Nephron progenitor cell (in vitro differentiated cells): ENCODE data around the gene SERPINE1.

ENCODE experiments used
- DNase-seq: peaks from one replicate; pipeline ENCODE4 v3.0.0; 2021
- H3K27ac Mint-ChIP-seq: 2 replicates; pipeline ENCODE4 v1.8.0; 2021; ENCODE audit warnings: mild to moderate bottlenecking, moderate library complexity, mixed read lengths
- H3K27me3 Mint-ChIP-seq: 2 replicates; pipeline ENCODE4 v1.8.0; 2021; ENCODE audit warnings: mild to moderate bottlenecking, low read depth, mixed read lengths; ENCODE audit not compliant: poor library complexity
- H3K36me3 Mint-ChIP-seq: 2 replicates; pipeline ENCODE4 v1.8.0; 2021; ENCODE audit warnings: low read depth, mixed read lengths
- H3K4me1 Mint-ChIP-seq: 2 replicates; pipeline ENCODE4 v1.8.0; 2021; ENCODE audit warnings: mixed read lengths
- H3K4me3 Mint-ChIP-seq: 2 replicates; pipeline ENCODE4 v1.8.0; 2021; ENCODE audit warnings: mild to moderate bottlenecking, moderate library complexity, mixed read lengths
- H3K9me3 Mint-ChIP-seq: 2 replicates; pipeline ENCODE4 v1.8.0; 2021; ENCODE audit warnings: mild to moderate bottlenecking, moderate library complexity, mixed read lengths
- CTCF ChIP-seq: fragments of 200-600 bp; sonication (generic); IDR thresholded peaks from 2 replicates; pipeline ENCODE4 v1.5.0; 2021; ENCODE audit warnings: antibody characterized with exemption

Gene SERPINE1

DNA sequence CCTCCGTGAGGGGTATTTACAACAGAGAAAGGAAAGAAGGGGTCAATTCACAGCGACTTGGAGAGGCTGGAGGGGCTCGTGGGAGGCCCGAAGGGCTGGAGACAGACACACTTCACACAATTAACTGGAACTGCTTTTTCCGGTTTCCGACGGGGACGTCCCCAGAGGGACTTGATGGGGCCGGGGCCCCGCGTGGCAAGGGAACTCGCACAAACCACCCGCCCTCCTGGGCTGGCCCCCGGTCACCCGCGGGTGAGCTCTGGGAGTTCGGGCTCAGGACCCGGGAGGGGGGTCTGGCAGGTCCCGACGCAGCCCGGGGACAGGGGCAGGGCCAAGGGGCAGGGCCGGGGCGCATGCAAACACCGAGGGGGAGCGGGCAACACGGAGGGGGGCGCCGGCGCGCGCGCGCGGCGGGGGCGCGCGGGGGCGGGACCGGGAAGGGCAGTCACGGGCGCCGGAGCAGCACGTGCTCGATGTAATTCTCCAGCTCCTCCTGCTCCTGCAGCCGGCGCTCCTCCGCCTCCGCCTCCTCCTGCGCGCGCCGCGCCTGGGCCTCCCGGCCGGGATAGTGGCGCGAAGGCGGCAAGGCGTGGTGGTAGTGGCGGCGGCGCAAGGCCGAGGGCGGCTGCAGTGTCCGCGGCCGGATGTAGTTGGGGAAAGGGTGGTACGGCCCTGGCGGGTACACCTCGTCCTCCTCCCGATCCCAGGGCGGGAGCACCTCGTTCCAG is 35.8 kb downstream of the SERPINE1 start:
- no peak for TF ChIP-seq CTCF
- DNase-seq, result peak; percentile 72
- H3K36me3 Mint-ChIP-seq, result peaks cover 22% of the 10 kb centered on the region
- H3K9me3 Mint-ChIP-seq, result no peaks in the 10 kb centered on the region
- H3K4me3 Mint-ChIP-seq, result peak overlapping the region; percentile 81
- H3K27ac Mint-ChIP-seq, result no peak overlapping the region
- H3K4me1 Mint-ChIP-seq, result peaks cover 64% of the 10 kb centered on the region
- peaks cover 74% of the 10 kb centered on the region for H3K27me3 Mint-ChIP-seq

GRCh38 chr7:101163279-101164070 is 36.6 kb downstream of the SERPINE1 start:
- peaks cover 71% of the 10 kb centered on the region for H3K4me1 Mint-ChIP-seq
- H3K36me3 Mint-ChIP-seq, result peaks cover 18% of the 10 kb centered on the region
- no peaks in the 10 kb centered on the region for H3K9me3 Mint-ChIP-seq
- no peak for TF ChIP-seq CTCF
- peaks cover 78% of the 10 kb centered on the region for H3K27me3 Mint-ChIP-seq
- H3K27ac Mint-ChIP-seq, result no peak overlapping the region
- DNase-seq, result no peak
- H3K4me3 Mint-ChIP-seq, result peak overlapping the region; percentile 70

- peak; percentile 85 for DNase-seq
- TF ChIP-seq CTCF, result no peak
These were observed 37.4 kb downstream of the SERPINE1 start for GRCh38 chr7:101164071-101164840.

GRCh38 chr7:101165075-101165957 is 38.4 kb downstream of the SERPINE1 start, which contains the start of gene VGF:
Gene VGF (minus strand): TSS chr7:101165569. CDS start chr7:101164843, 726 bp downstream.
- peaks cover 73% of the 10 kb centered on the region for H3K4me1 Mint-ChIP-seq
- H3K36me3 Mint-ChIP-seq, result peaks cover under 1% of the 10 kb centered on the region
- DNase-seq, result peak; percentile 98
- TF ChIP-seq CTCF, result no peak
- H3K4me3 Mint-ChIP-seq, result peak within 1 kb of the TSS; percentile 79
- H3K27ac Mint-ChIP-seq, result no peak within 1 kb of the TSS
- peaks cover 92% of the 10 kb centered on the region for H3K27me3 Mint-ChIP-seq
- H3K9me3 Mint-ChIP-seq, result no peaks in the 10 kb centered on the region

More at GRCh38 chr7:101164071-101164840, 37.4 kb downstream of the SERPINE1 start:
- peaks cover 10% of the 10 kb centered on the region for H3K36me3 Mint-ChIP-seq
- H3K9me3 Mint-ChIP-seq, result no peaks in the 10 kb centered on the region
- H3K4me3 Mint-ChIP-seq, result peak overlapping the region; percentile 56
- no peak overlapping the region for H3K27ac Mint-ChIP-seq
- peaks cover 76% of the 10 kb centered on the region for H3K4me1 Mint-ChIP-seq
- H3K27me3 Mint-ChIP-seq, result peaks cover 85% of the 10 kb centered on the region

DNA sequence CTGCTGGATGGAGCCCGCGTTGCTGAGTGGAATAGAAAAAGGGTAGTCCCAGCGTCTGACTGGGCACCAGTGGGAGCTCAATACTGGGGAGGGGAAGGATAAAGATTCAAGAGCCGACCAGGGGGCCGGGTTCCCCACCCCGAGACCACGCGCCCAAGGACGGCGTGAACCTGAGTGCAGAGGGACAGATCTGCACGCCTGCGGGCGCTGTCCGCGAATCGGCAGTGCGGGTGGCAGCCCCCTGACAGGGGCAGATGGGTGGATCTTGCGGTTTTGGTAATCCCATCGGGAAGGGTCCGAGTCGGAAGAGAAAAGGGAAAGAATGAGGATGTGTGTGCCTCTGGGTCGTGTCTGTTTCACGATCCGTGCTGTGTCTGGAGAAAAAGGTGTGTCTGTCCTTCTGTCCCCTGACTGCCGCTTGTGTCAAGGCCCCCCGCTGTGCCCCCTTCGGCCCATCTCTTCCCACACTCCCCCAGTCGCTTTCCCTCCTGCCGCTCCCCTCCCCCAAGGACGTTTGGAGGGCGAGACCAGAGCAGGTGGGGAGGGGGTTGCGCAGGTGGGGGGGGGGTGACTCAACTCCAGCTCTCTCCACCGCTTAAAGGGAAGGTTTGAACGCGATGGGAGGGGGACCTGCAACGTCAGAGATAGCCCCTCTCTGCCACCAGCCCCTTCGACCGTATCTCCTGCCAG is 39.2 kb downstream of the SERPINE1 start:
- Mint-ChIP-seq H3K27me3 (peaks cover 93% of the 10 kb centered on the region), H3K36me3 (no peaks in the 10 kb centered on the region), H3K9me3 (no peaks in the 10 kb centered on the region), H3K27ac (no peak overlapping the region), H3K4me3 (peak overlapping the region; percentile 79), H3K4me1 (peaks cover 73% of the 10 kb centered on the region)
- DNase-seq, result no peak
- no peak for TF ChIP-seq CTCF
